Keratinocyte (primary cell): ENCODE data around the gene CAMK2G. TPM values are rescaled to one million over a fixed set of nuclear protein-coding genes. Genes with fewer than 3 reads are reported as not detected.

Experiments
- DNase-seq: peaks from one replicate; pipeline ENCODE4 v3.0.0-alpha.2; 2011; ENCODE audit warnings: low read depth, missing footprints, low spot score
- FAIRE-seq: peaks from 2 replicates; lab custom pipeline; 2011; peaks lifted over from hg19 to GRCh38; lab: Jason Lieb, UNC
- H2AFZ ChIP-seq: 2 replicates; pipeline ENCODE4 v1.6.0; 2012; ENCODE audit warnings: low read length, control low read depth, inconsistent platforms; ENCODE audit not compliant: control insufficient read depth
- H3K27ac ChIP-seq: 2 replicates; pipeline ENCODE4 v1.5.1; 2011; ENCODE audit warnings: low read length; ENCODE audit not compliant: control insufficient read depth, insufficient read depth
- H3K27me3 ChIP-seq: 3 replicates; pipeline ENCODE4 v1.6.0; 2011; ENCODE audit warnings: low read length; ENCODE audit not compliant: control insufficient read depth, insufficient read depth; ENCODE audit errors: extremely low read depth
- H3K36me3 ChIP-seq, 2 experiments: 2 replicates in 1 of 2; 3 replicates in 1 of 2; pipeline ENCODE4 v1.5.1; 2011; ENCODE audit warnings: low read length in 2 of 2, mild to moderate bottlenecking in 1 of 2; ENCODE audit not compliant: control insufficient read depth in 2 of 2, insufficient read depth in 2 of 2; ENCODE audit errors: extremely low read depth in 1 of 2
- H3K4me1 ChIP-seq: 3 replicates; pipeline ENCODE4 v1.5.1; 2011; ENCODE audit warnings: low read length; ENCODE audit not compliant: control insufficient read depth, insufficient read depth; ENCODE audit errors: extremely low read depth
- H3K4me2 ChIP-seq: 3 replicates; pipeline ENCODE4 v1.6.0; 2011; ENCODE audit warnings: low read depth, low read length; ENCODE audit not compliant: control insufficient read depth, insufficient read depth; ENCODE audit errors: extremely low read depth
- H3K4me3 ChIP-seq, 3 experiments: fragments of 200-600 bp in 1 of 3; sonication (generic) in 1 of 3; 2 replicates in 2 of 3; 3 replicates in 1 of 3; pipeline ENCODE4 v1.5.1; 2011 to 2016; ENCODE audit warnings: low read length in 3 of 3, mild to moderate bottlenecking in 3 of 3, control low read depth in 2 of 3, inconsistent platforms in 1 of 3, low read depth in 1 of 3, mixed read lengths in 1 of 3, mixed run types in 1 of 3, moderate library complexity in 1 of 3; ENCODE audit not compliant: control insufficient read depth in 2 of 3, insufficient read depth in 2 of 3; ENCODE audit errors: extremely low read depth in 1 of 3
- H3K79me2 ChIP-seq: 2 replicates; pipeline ENCODE4 v1.6.0; 2012; ENCODE audit warnings: low read length; ENCODE audit not compliant: control insufficient read depth, insufficient read depth
- H3K9ac ChIP-seq: 3 replicates; pipeline ENCODE4 v1.6.0; 2011; ENCODE audit warnings: low read length; ENCODE audit not compliant: control insufficient read depth, insufficient read depth; ENCODE audit errors: extremely low read depth
- H3K9me1 ChIP-seq: 3 replicates; pipeline ENCODE4 v1.6.0; 2011; ENCODE audit warnings: low read length; ENCODE audit not compliant: control insufficient read depth, insufficient read depth; ENCODE audit errors: extremely low read depth
- H3K9me3 ChIP-seq: 2 replicates; pipeline ENCODE4 v1.5.1; 2012; ENCODE audit warnings: low read depth, low read length; ENCODE audit not compliant: control insufficient read depth
- H4K20me1 ChIP-seq: 3 replicates; pipeline ENCODE4 v1.6.0; 2011; ENCODE audit warnings: low read length; ENCODE audit not compliant: control insufficient read depth, insufficient read depth; ENCODE audit errors: extremely low read depth
- EZH2 ChIP-seq: IDR thresholded peaks from one replicate; pipeline ENCODE4 v1.6.1; 2012; ENCODE audit warnings: inconsistent platforms, mild to moderate bottlenecking, low read length, moderate library complexity
- dilution Hi-C: fragments of 300-500 bp; cut with MboI; formaldehyde crosslinking; loops from one replicate; pipeline ENCODE4 v1.7.0; 2020; ENCODE audit warnings: low sequenced_read_pairs; ENCODE audit not compliant: extremely low pct_ligation_motif_present
- polyA plus RNA-seq, 5 experiments: library from polyadenylated mRNA; depleted of rRNA in 3 of 5; stranded (reverse) in 3 of 5; stranded (forward) in 1 of 5; unstranded in 1 of 5; fragments of >200 nt; gene quantifications; 1 replicate in 1 of 5; 2 replicates in 3 of 5; 3 replicates in 1 of 5; pipeline versions ENCODE4 v1.2.1 to v1.2.3, GENCODE V29; 2011 to 2012; ENCODE audit warnings: missing spikeins in 2 of 5, low read depth in 1 of 5, low replicate concordance in 1 of 5
- TF ChIP-seq, protein P1 (sequence below), 3 experiments: IDR thresholded peaks in 1 of 3; conservative IDR thresholded peaks in 1 of 3; optimal IDR thresholded peaks in 1 of 3; 2 replicates in 2 of 3; 3 replicates in 1 of 3; pipeline versions ENCODE3 to v1.5.1; 2011; ENCODE audit warnings: low read length in 3 of 3, mild to moderate bottlenecking in 3 of 3, moderate library complexity in 2 of 3, control low read depth in 1 of 3, inconsistent platforms in 1 of 3; ENCODE audit not compliant: insufficient read depth in 2 of 3; ENCODE audit errors: extremely low read depth in 1 of 3

CAMK2G gene
- polyA plus RNA-seq, 1 donor (not counting 4 experiments of a cell fraction or from before 2014, with no cell fraction given) = 17.6 TPM

DNA sequence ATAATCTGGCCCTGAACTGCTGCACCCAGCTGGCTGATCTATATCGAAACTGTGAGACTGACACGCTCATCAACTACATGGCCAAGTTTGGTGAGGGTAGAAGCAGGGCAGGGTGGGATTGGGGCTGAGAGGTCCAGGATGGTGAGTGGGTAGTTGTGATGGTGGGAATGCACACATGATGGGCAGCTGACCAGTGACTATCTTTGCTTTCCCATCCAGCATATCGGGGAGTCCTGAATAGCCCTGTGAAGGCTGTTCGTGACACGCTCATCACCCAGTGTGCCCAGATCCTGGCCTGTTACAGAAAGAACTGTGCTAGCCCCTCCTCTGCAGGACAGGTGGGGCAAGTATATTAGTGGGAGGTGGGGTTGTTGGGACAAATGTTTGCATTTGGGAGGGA lies 105.0 kb downstream of the CAMK2G start:
- no peaks in the 10 kb centered on the region for H3K27me3 ChIP-seq
- H4K20me1 ChIP-seq = peaks cover under 1% of the 10 kb centered on the region
- DNase-seq (no peak), FAIRE-seq (no peak)
- no peak overlapping the region for H3K9ac ChIP-seq
- no peaks in the 10 kb centered on the region for H3K9me1 ChIP-seq
- no peaks in the 10 kb centered on the region for H3K9me3 ChIP-seq
- no peak overlapping the region for H3K27ac ChIP-seq
- H3K79me2 ChIP-seq = peaks cover 12% of the 10 kb centered on the region
- H3K4me2 ChIP-seq = no peak overlapping the region
- dilution Hi-C loops = no loop called here
- no peak overlapping the region for H2AFZ ChIP-seq
- TF ChIP-seq, protein P1, sequence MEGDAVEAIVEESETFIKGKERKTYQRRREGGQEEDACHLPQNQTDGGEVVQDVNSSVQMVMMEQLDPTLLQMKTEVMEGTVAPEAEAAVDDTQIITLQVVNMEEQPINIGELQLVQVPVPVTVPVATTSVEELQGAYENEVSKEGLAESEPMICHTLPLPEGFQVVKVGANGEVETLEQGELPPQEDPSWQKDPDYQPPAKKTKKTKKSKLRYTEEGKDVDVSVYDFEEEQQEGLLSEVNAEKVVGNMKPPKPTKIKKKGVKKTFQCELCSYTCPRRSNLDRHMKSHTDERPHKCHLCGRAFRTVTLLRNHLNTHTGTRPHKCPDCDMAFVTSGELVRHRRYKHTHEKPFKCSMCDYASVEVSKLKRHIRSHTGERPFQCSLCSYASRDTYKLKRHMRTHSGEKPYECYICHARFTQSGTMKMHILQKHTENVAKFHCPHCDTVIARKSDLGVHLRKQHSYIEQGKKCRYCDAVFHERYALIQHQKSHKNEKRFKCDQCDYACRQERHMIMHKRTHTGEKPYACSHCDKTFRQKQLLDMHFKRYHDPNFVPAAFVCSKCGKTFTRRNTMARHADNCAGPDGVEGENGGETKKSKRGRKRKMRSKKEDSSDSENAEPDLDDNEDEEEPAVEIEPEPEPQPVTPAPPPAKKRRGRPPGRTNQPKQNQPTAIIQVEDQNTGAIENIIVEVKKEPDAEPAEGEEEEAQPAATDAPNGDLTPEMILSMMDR (optimal IDR thresholded peaks at IDR 0.05 in 1 of 3, IDR thresholded peaks at IDR 0.05 in 1 of 3, conservative IDR thresholded peaks at IDR 0.05 in 1 of 3; ENCODE audit: extremely low read depth in 1 of 3, insufficient read depth in 2 of 3, low read length in 3 of 3) = no peak
- TF ChIP-seq EZH2 = no peak
- no peak overlapping the region for H3K4me3 ChIP-seq
- peaks cover 17% of the 10 kb centered on the region for H3K4me1 ChIP-seq
- peaks cover 42 to 51% of the 10 kb centered on the region in 2 experiments for H3K36me3 ChIP-seq

- H3K36me3 ChIP-seq = peaks cover 43 to 52% of the 10 kb centered on the region in 2 experiments
- H3K4me3 ChIP-seq = no peak overlapping the region
- dilution Hi-C loops = no loop called here
- no peak overlapping the region for H3K27ac ChIP-seq
- peaks cover 13% of the 10 kb centered on the region for H3K4me1 ChIP-seq
- no peak overlapping the region for H3K9ac ChIP-seq
- H3K27me3 ChIP-seq = no peaks in the 10 kb centered on the region
- no peaks in the 10 kb centered on the region for H3K9me3 ChIP-seq
- H3K79me2 ChIP-seq = peaks cover 8% of the 10 kb centered on the region
- no peak overlapping the region for H3K4me2 ChIP-seq
- no peak overlapping the region for H2AFZ ChIP-seq
- TF ChIP-seq, protein P1 (optimal IDR thresholded peaks at IDR 0.05 in 1 of 3, IDR thresholded peaks at IDR 0.05 in 1 of 3, conservative IDR thresholded peaks at IDR 0.05 in 1 of 3; ENCODE audit: extremely low read depth in 1 of 3, insufficient read depth in 2 of 3, low read length in 3 of 3) = no peak
- no peak for TF ChIP-seq EZH2
- no peak for FAIRE-seq
- H3K9me1 ChIP-seq = no peaks in the 10 kb centered on the region
- H4K20me1 ChIP-seq = no peaks in the 10 kb centered on the region
- no peak for DNase-seq
These were observed 105.5 kb downstream of the CAMK2G start for GRCh38 chr10:73768881-73769280.
